Panc1 (cell line): ENCODE data around the gene CCDC69.

Experiments
- POLR2AphosphoS5 ChIP-seq: IDR thresholded peaks from 2 replicates; pipeline ENCODE4 v1.6.1; 2012; ENCODE audit warnings: mild to moderate bottlenecking, low read depth, low read length, moderate library complexity
- SIN3A ChIP-seq: IDR thresholded peaks from 2 replicates; pipeline ENCODE4 v1.6.1; 2012; ENCODE audit warnings: low read depth, mild to moderate bottlenecking, low read length, moderate library complexity, borderline replicate concordance; ENCODE audit not compliant: insufficient read depth
- TCF7L2 ChIP-seq: IDR thresholded peaks from 2 replicates; pipeline ENCODE4 v1.6.1; 2011; ENCODE audit warnings: mild to moderate bottlenecking, low read depth, low read length, inconsistent platforms
- TF ChIP-seq, protein P1 (sequence below): fragments of 450-650 bp; IDR thresholded peaks from 2 replicates; pipeline ENCODE4 v1.5.1; 2017; ENCODE audit warnings: mild to moderate bottlenecking
- TF ChIP-seq, protein P2 (sequence below), 2 experiments: IDR thresholded peaks; 2 replicates each; pipeline ENCODE4 v1.6.1; 2011 to 2012; ENCODE audit warnings: low read depth in 2 of 2, control low read depth in 1 of 2, low read length in 1 of 2, mild to moderate bottlenecking in 1 of 2, moderate library complexity in 1 of 2; ENCODE audit not compliant: insufficient read depth in 1 of 2

DNA sequence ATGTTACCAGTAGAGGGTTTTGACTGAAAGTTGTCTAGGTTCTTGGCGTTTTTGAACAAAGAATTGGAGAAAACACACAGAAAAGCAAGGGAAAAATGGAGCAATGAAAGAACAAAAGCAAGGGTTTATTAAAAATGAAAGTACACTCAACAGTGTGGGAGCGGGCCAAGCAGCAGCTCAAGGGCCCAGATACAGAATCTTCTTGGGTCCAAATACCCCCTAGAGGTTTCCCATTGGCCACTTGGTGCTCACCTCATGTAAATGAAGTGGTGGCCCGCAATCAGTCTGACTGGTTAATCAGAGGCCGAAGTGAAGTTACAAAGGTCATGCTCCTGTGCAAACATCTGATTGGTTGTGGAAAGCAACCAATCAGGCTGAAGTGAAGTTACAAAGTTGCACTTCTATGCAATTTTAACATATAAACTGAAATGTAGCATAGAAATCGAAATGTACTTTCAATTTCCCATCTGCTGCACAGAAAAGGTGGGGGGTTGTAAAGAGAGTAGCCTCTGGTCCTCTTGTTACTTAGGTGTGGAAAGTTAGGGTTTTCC is 27.2 kb upstream of the CCDC69 start:
- TF ChIP-seq, protein P1, sequence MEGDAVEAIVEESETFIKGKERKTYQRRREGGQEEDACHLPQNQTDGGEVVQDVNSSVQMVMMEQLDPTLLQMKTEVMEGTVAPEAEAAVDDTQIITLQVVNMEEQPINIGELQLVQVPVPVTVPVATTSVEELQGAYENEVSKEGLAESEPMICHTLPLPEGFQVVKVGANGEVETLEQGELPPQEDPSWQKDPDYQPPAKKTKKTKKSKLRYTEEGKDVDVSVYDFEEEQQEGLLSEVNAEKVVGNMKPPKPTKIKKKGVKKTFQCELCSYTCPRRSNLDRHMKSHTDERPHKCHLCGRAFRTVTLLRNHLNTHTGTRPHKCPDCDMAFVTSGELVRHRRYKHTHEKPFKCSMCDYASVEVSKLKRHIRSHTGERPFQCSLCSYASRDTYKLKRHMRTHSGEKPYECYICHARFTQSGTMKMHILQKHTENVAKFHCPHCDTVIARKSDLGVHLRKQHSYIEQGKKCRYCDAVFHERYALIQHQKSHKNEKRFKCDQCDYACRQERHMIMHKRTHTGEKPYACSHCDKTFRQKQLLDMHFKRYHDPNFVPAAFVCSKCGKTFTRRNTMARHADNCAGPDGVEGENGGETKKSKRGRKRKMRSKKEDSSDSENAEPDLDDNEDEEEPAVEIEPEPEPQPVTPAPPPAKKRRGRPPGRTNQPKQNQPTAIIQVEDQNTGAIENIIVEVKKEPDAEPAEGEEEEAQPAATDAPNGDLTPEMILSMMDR: no peak
- TF ChIP-seq POLR2AphosphoS5 (no peak), SIN3A (no peak), TCF7L2 (no peak)
- TF ChIP-seq, protein P2, sequence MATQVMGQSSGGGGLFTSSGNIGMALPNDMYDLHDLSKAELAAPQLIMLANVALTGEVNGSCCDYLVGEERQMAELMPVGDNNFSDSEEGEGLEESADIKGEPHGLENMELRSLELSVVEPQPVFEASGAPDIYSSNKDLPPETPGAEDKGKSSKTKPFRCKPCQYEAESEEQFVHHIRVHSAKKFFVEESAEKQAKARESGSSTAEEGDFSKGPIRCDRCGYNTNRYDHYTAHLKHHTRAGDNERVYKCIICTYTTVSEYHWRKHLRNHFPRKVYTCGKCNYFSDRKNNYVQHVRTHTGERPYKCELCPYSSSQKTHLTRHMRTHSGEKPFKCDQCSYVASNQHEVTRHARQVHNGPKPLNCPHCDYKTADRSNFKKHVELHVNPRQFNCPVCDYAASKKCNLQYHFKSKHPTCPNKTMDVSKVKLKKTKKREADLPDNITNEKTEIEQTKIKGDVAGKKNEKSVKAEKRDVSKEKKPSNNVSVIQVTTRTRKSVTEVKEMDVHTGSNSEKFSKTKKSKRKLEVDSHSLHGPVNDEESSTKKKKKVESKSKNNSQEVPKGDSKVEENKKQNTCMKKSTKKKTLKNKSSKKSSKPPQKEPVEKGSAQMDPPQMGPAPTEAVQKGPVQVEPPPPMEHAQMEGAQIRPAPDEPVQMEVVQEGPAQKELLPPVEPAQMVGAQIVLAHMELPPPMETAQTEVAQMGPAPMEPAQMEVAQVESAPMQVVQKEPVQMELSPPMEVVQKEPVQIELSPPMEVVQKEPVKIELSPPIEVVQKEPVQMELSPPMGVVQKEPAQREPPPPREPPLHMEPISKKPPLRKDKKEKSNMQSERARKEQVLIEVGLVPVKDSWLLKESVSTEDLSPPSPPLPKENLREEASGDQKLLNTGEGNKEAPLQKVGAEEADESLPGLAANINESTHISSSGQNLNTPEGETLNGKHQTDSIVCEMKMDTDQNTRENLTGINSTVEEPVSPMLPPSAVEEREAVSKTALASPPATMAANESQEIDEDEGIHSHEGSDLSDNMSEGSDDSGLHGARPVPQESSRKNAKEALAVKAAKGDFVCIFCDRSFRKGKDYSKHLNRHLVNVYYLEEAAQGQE (IDR thresholded peaks at IDR 0.05; ENCODE audit: insufficient read depth in 1 of 2, low read depth in 2 of 2, low read length in 1 of 2): no peak
